Caco-2 (cell line): Measurements from ENCODE around the gene CFAP69. TPM values are rescaled to one million over a fixed set of nuclear protein-coding genes. Genes with fewer than 3 reads are reported as not detected.

ENCODE experiments used
- BruUV-seq: library from RNA; stranded (reverse); fragments of 400-500 nt; replicated peaks from 2 replicates; lab custom pipeline; 2021; lab: Mats Ljungman, UMichigan
- CTCF ChIA-PET: fragments of 300-600 bp; sonication (Branson Sonifier 250); formaldehyde crosslinking; loops from one replicate; lab custom pipeline; 2022; ENCODE audit warnings: antibody characterized with exemption; lab: Charles Lee
- POLR2A ChIA-PET: fragments of 300-600 bp; sonication (Branson Sonifier 250); formaldehyde crosslinking; loops from one replicate; lab custom pipeline; 2022; ENCODE audit warnings: antibody characterized with exemption; lab: Charles Lee
- DNase-seq, 2 experiments: peaks; one replicate each; pipeline versions ENCODE4 v3.0.0 to v3.0.0-alpha.2; 2020 to 2022
- H3K27me3 ChIP-seq: replicated peaks from 2 replicates; pipeline ENCODE4 v1.6.0; 2011; ENCODE audit warnings: low read length; ENCODE audit not compliant: control insufficient read depth, insufficient read depth
- H3K36me3 ChIP-seq: 2 replicates; pipeline ENCODE4 v1.5.1; 2011; ENCODE audit warnings: low read length; ENCODE audit not compliant: control insufficient read depth, insufficient read depth
- H3K4me1 ChIP-seq: fragments of 250-450 bp; sonication (Bioruptor Pico); 2 replicates; pipeline ENCODE4 v1.5.1; 2020; ENCODE audit warnings: mild to moderate bottlenecking
- H3K4me3 ChIP-seq: 2 replicates; pipeline ENCODE4 v1.5.1; 2011; ENCODE audit warnings: low read depth, mild to moderate bottlenecking, control low read depth, low read length
- H3K9me3 ChIP-seq: fragments of 250-450 bp; sonication (Bioruptor Pico); 2 replicates; pipeline ENCODE4 v1.5.1; 2020; ENCODE audit warnings: mild to moderate bottlenecking, moderate library complexity
- H3K27ac Mint-ChIP-seq: one replicate; pipeline ENCODE4 v1.8.0; 2022; ENCODE audit warnings: mixed read lengths; ENCODE audit not compliant: unreplicated experiment
- H3K27me3 Mint-ChIP-seq: one replicate; pipeline ENCODE4 v1.8.0; 2022; ENCODE audit warnings: mixed read lengths; ENCODE audit not compliant: insufficient read depth, unreplicated experiment
- H3K36me3 Mint-ChIP-seq: one replicate; pipeline ENCODE4 v1.8.0; 2022; ENCODE audit warnings: mild to moderate bottlenecking, mixed read lengths; ENCODE audit not compliant: insufficient read depth, unreplicated experiment
- H3K4me1 Mint-ChIP-seq: one replicate; pipeline ENCODE4 v1.8.0; 2022; ENCODE audit warnings: low read depth, mixed read lengths; ENCODE audit not compliant: unreplicated experiment
- H3K4me3 Mint-ChIP-seq: one replicate; pipeline ENCODE4 v1.8.0; 2022; ENCODE audit warnings: mild to moderate bottlenecking, moderate library complexity, mixed read lengths; ENCODE audit not compliant: unreplicated experiment
- H3K9me3 Mint-ChIP-seq: one replicate; pipeline ENCODE4 v1.8.0; 2022; ENCODE audit warnings: mixed read lengths; ENCODE audit not compliant: unreplicated experiment
- intact Hi-C: fragments of 100-400 bp; cut with micrococcal nuclease; formaldehyde crosslinking; loops from one replicate; pipeline ENCODE4 v1.10.0; 2022; ENCODE audit not compliant: unreplicated experiment
- total RNA-seq: library from RNA; stranded (reverse); gene quantifications from 2 replicates; pipeline ENCODE4 v1.2.3, GENCODE V29; 2022
- TF ChIP-seq, protein P1 (sequence below), 2 experiments: fragments of 200-600 bp in 1 of 2; IDR thresholded peaks; 1 replicate in 1 of 2; 2 replicates in 1 of 2; pipeline versions ENCODE4 v1.5.1 to v1.8.0; 2011 to 2022; ENCODE audit warnings: antibody characterized with exemption in 1 of 2, control low read depth in 1 of 2, inconsistent platforms in 1 of 2, low read depth in 1 of 2, low read length in 1 of 2, mild to moderate bottlenecking in 1 of 2, moderate library complexity in 1 of 2; ENCODE audit not compliant: insufficient read depth in 1 of 2, severe bottlenecking in 1 of 2, unreplicated experiment in 1 of 2

Gene CFAP69
- total RNA-seq, 1 experiment from 2014 or later, result 4.8 TPM

GRCh38 chr7:90210981-90211380 lies 34.0 kb upstream of the CFAP69 start:
- H3K4me1 Mint-ChIP-seq, result no peaks in the 10 kb centered on the region
- H3K36me3 ChIP-seq, result no peaks in the 10 kb centered on the region; the same call in 1 of the 2 replicates
- H3K4me1 ChIP-seq, result 0 out of 2 replicates have a peak, but pooled peaks cover 8% of the 10 kb centered on the region
- H3K4me3 Mint-ChIP-seq, result no peak overlapping the region
- ChIA-PET CTCF (interaction anchor here (0.6 to 1.9 kb wide), 14 partner anchors 11 to 217 kb away, joined by 3 to 13 read pairs (median 4); partner anchors contain the start of gene STEAP1), POLR2A (interaction anchor here (0.5 to 1.7 kb wide), 3 partner anchors 32 to 70 kb away, joined by 3 to 6 read pairs (median 5); no protein-coding TSS in a partner anchor)
- peak overlapping the region; percentile 85 for H3K27ac Mint-ChIP-seq
- H3K9me3 Mint-ChIP-seq, result no peaks in the 10 kb centered on the region
- TF ChIP-seq, protein P1, sequence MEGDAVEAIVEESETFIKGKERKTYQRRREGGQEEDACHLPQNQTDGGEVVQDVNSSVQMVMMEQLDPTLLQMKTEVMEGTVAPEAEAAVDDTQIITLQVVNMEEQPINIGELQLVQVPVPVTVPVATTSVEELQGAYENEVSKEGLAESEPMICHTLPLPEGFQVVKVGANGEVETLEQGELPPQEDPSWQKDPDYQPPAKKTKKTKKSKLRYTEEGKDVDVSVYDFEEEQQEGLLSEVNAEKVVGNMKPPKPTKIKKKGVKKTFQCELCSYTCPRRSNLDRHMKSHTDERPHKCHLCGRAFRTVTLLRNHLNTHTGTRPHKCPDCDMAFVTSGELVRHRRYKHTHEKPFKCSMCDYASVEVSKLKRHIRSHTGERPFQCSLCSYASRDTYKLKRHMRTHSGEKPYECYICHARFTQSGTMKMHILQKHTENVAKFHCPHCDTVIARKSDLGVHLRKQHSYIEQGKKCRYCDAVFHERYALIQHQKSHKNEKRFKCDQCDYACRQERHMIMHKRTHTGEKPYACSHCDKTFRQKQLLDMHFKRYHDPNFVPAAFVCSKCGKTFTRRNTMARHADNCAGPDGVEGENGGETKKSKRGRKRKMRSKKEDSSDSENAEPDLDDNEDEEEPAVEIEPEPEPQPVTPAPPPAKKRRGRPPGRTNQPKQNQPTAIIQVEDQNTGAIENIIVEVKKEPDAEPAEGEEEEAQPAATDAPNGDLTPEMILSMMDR (IDR thresholded peaks at IDR 0.05; ENCODE audit: insufficient read depth in 1 of 2, low read depth in 1 of 2, low read length in 1 of 2, severe bottlenecking in 1 of 2, unreplicated experiment in 1 of 2), result no peak
- DNase-seq, result peak in 1 of 2 experiments; percentile 14
- intact Hi-C loops, result loop anchor here (1.0 to 2.0 kb wide), 4 partner anchors 34 to 87 kb away; partner anchors contain the start of genes CFAP69 and STEAP1
- H3K9me3 ChIP-seq, result no peaks in the 10 kb centered on the region
- no peaks in the 10 kb centered on the region for H3K27me3 ChIP-seq
- no peaks in the 10 kb centered on the region for H3K36me3 Mint-ChIP-seq
- H3K4me3 ChIP-seq, result peak overlapping the region; percentile 67
- H3K27me3 Mint-ChIP-seq, result no peaks in the 10 kb centered on the region
- BruUV-seq, result TSS peak; percentile 79

GRCh38 chr7:90211391-90212148 lies 33.4 kb upstream of the CFAP69 start, which contains the start of gene STEAP2:
STEAP2 (plus strand) TSS chr7:90211740; CDS start chr7:90225083, 13,343 bp downstream.
- no peaks in the 10 kb centered on the region for H3K4me1 Mint-ChIP-seq
- no peak within 1 kb of the TSS for H3K4me3 Mint-ChIP-seq
- POLR2A ChIA-PET, result interaction anchor here (0.5 to 1.7 kb wide), 3 partner anchors 31 to 70 kb away, joined by 3 to 6 read pairs (median 5); no protein-coding TSS in a partner anchor
- DNase-seq, result peak; percentile 93 to 94
- no peaks in the 10 kb centered on the region for H3K9me3 Mint-ChIP-seq
- H3K27ac Mint-ChIP-seq, result peak within 1 kb of the TSS; percentile 85
- CTCF ChIA-PET, result interaction anchor here (0.6 to 1.9 kb wide), 16 partner anchors 12 to 1708 kb away, joined by 3 to 13 read pairs (median 4); partner anchors contain the start of gene STEAP1
- TF ChIP-seq, protein P1 (IDR thresholded peaks at IDR 0.05; ENCODE audit: insufficient read depth in 1 of 2, low read depth in 1 of 2, low read length in 1 of 2, severe bottlenecking in 1 of 2, unreplicated experiment in 1 of 2), result peak; percentile 71 to 80
- H3K4me3 ChIP-seq, result peak within 1 kb of the TSS; percentile 67
- no TSS peak for BruUV-seq
- no peaks in the 10 kb centered on the region for H3K27me3 ChIP-seq
- no peaks in the 10 kb centered on the region for H3K9me3 ChIP-seq
- no peaks in the 10 kb centered on the region; the same call in 1 of the 2 replicates for H3K36me3 ChIP-seq
- intact Hi-C loops, result loop anchor here (1.0 to 2.0 kb wide), 5 partner anchors 23 to 87 kb away; partner anchors contain the start of genes CFAP69 and STEAP1
- no peaks in the 10 kb centered on the region for H3K36me3 Mint-ChIP-seq
- no peaks in the 10 kb centered on the region for H3K27me3 Mint-ChIP-seq
- H3K4me1 ChIP-seq, result 0 out of 2 replicates have a peak, but pooled peaks cover 8% of the 10 kb centered on the region

GRCh38 chr7:90212149-90212495 lies 32.9 kb upstream of the CFAP69 start:
- TF ChIP-seq, protein P1 (IDR thresholded peaks at IDR 0.05; ENCODE audit: insufficient read depth in 1 of 2, low read depth in 1 of 2, low read length in 1 of 2, severe bottlenecking in 1 of 2, unreplicated experiment in 1 of 2), result no peak
- Mint-ChIP-seq H3K4me1 (no peaks in the 10 kb centered on the region), H3K4me3 (no peak overlapping the region), H3K27me3 (no peaks in the 10 kb centered on the region), H3K27ac (peak overlapping the region; percentile 85), H3K9me3 (no peaks in the 10 kb centered on the region), H3K36me3 (no peaks in the 10 kb centered on the region)
- Histone ChIP-seq H3K9me3 (no peaks in the 10 kb centered on the region), H3K4me1 (0 out of 2 replicates have a peak, but pooled peaks cover 8% of the 10 kb centered on the region), H3K4me3 (peak overlapping the region; percentile 67), H3K36me3 (no peaks in the 10 kb centered on the region; the same call in 1 of the 2 replicates), H3K27me3 (no peaks in the 10 kb centered on the region)
- POLR2A ChIA-PET, result interaction anchor here (1.7 kb wide), 1 partner anchor 64 kb away, joined by 6 read pairs; no protein-coding TSS in a partner anchor
- CTCF ChIA-PET, result interaction anchor here (0.6 to 1.9 kb wide), 10 partner anchors 12 to 1708 kb away, joined by 3 to 13 read pairs (median 4); partner anchors contain the start of gene STEAP1
- intact Hi-C loops, result loop anchor here (1.0 kb wide), 1 partner anchor 24 kb away; no protein-coding TSS in a partner anchor
- peak in 1 of 2 experiments; percentile 34 for DNase-seq
- BruUV-seq, result no TSS peak
